Activated CD8-positive, alpha-beta T cell treated with anti-CD3 and anti-CD28 coated beads for 36 hours (primary cell): ENCODE measurements around the gene PTH1R. TPM values are rescaled to one million over a fixed set of nuclear protein-coding genes. Genes with fewer than 3 reads are reported as not detected.

ENCODE experiments used
- ATAC-seq: fragments of 200-7000 bp; cut with Tn5 transposase; one replicate; pipeline ENCODE4 v1.10.0; 2021; ENCODE audit warnings: mild to moderate bottlenecking, moderate library complexity
- CTCF ChIA-PET: fragments of 350-600 bp; sonication (Branson Sonifier 250); formaldehyde crosslinking; loops from one replicate; lab custom pipeline; 2021; ENCODE audit warnings: antibody characterized with exemption; lab: Charles Lee
- POLR2A ChIA-PET: fragments of 350-600 bp; sonication (Branson Sonifier 250); formaldehyde crosslinking; loops from one replicate; lab custom pipeline; 2021; ENCODE audit warnings: antibody characterized with exemption; lab: Charles Lee
- DNase-seq: peaks from one replicate; pipeline ENCODE4 v3.0.0-alpha.2; 2020
- H3K27ac Mint-ChIP-seq: one replicate; pipeline ENCODE4 v1.8.0; 2021; ENCODE audit warnings: mild to moderate bottlenecking, mixed read lengths
- H3K27me3 Mint-ChIP-seq: one replicate; pipeline ENCODE4 v1.8.0; 2021; ENCODE audit warnings: mixed read lengths
- H3K36me3 Mint-ChIP-seq: one replicate; pipeline ENCODE4 v1.8.0; 2021; ENCODE audit warnings: low read depth, mixed read lengths
- H3K4me1 Mint-ChIP-seq: one replicate; pipeline ENCODE4 v1.8.0; 2021; ENCODE audit warnings: low read depth, mixed read lengths
- H3K4me3 Mint-ChIP-seq: one replicate; pipeline ENCODE4 v1.8.0; 2021; ENCODE audit warnings: mild to moderate bottlenecking, moderate library complexity, mixed read lengths
- H3K9me3 Mint-ChIP-seq: one replicate; pipeline ENCODE4 v1.8.0; 2021; ENCODE audit warnings: mixed read lengths
- intact Hi-C: fragments of 100-400 bp; cut with micrococcal nuclease; formaldehyde crosslinking; loops from one replicate; pipeline ENCODE4 v1.10.0; 2022
- total RNA-seq, 2 experiments: library from RNA; stranded (reverse); gene quantifications; one replicate each; pipeline ENCODE4 v1.2.3, GENCODE V29; 2021
- TF ChIP-seq, protein P1 (sequence below): fragments of 200-600 bp; IDR thresholded peaks from one replicate; pipeline ENCODE4 v1.8.0; 2022; ENCODE audit warnings: antibody characterized with exemption, mild to moderate bottlenecking

Gene PTH1R
- total RNA-seq, 2 experiments from 2014 or later: not detected

DNA sequence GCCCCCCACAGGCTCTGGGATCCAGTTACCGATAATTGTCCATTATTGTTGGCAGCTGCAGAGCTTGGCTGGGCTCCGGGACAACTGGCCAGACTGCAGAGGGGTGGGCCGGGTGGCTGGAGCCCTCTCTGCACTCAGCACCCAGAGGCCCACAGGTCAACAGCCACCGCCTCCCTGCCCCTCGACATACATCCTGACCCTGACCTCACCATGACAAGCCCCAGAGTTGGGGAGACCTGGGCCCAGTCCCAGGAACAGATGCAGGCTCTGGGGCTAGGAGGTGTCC is 22.4 kb downstream of the PTH1R start:
- POLR2A ChIA-PET: no interaction called here
- no peak overlapping the region for H3K4me3 Mint-ChIP-seq
- no peaks in the 10 kb centered on the region for H3K9me3 Mint-ChIP-seq
- H3K4me1 Mint-ChIP-seq: no peaks in the 10 kb centered on the region
- TF ChIP-seq, protein P1, sequence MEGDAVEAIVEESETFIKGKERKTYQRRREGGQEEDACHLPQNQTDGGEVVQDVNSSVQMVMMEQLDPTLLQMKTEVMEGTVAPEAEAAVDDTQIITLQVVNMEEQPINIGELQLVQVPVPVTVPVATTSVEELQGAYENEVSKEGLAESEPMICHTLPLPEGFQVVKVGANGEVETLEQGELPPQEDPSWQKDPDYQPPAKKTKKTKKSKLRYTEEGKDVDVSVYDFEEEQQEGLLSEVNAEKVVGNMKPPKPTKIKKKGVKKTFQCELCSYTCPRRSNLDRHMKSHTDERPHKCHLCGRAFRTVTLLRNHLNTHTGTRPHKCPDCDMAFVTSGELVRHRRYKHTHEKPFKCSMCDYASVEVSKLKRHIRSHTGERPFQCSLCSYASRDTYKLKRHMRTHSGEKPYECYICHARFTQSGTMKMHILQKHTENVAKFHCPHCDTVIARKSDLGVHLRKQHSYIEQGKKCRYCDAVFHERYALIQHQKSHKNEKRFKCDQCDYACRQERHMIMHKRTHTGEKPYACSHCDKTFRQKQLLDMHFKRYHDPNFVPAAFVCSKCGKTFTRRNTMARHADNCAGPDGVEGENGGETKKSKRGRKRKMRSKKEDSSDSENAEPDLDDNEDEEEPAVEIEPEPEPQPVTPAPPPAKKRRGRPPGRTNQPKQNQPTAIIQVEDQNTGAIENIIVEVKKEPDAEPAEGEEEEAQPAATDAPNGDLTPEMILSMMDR: no peak
- intact Hi-C loops: no loop called here
- CTCF ChIA-PET: interaction anchor here (1.0 to 2.8 kb wide), 2 partner anchors 9 kb away, joined by 3 to 11 read pairs; no protein-coding TSS in a partner anchor
- no peak for ATAC-seq
- no peak overlapping the region for H3K27ac Mint-ChIP-seq
- H3K36me3 Mint-ChIP-seq: no peaks in the 10 kb centered on the region
- DNase-seq: no peak
- H3K27me3 Mint-ChIP-seq: peaks cover 14% of the 10 kb centered on the region

DNA sequence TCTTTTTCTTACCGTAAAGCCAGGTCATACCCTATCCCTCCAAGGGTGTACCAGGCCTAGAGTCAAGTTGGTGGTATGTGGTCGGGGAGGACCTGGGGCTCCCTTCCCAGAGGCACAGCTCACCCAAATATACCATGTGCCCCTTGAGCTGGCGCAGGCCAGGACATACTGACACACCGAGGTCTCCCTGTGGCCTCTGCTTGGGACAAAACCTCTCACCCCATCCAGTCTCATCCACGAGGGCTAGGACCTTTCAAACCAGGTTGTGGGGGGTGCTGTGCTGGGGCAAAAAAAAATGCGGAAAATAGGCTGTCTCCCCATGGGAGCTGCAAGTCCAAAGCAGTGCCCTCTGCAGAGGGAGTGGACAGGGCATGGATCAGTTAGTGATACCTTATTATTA is 22.8 kb downstream of the PTH1R start:
- no peak for ATAC-seq
- H3K27ac Mint-ChIP-seq: no peak overlapping the region
- no peaks in the 10 kb centered on the region for H3K4me1 Mint-ChIP-seq
- ChIA-PET CTCF (interaction anchor here (1.0 to 2.8 kb wide), 2 partner anchors 9 to 10 kb away, joined by 3 to 11 read pairs; no protein-coding TSS in a partner anchor), POLR2A (interaction anchor here (0.7 kb wide), 1 partner anchor 87 kb away, joined by 3 read pairs; no protein-coding TSS in a partner anchor)
- TF ChIP-seq, protein P1: no peak
- H3K4me3 Mint-ChIP-seq: no peak overlapping the region
- H3K36me3 Mint-ChIP-seq: no peaks in the 10 kb centered on the region
- intact Hi-C loops: no loop called here
- no peaks in the 10 kb centered on the region for H3K9me3 Mint-ChIP-seq
- DNase-seq: no peak
- peaks cover 14% of the 10 kb centered on the region for H3K27me3 Mint-ChIP-seq

DNA sequence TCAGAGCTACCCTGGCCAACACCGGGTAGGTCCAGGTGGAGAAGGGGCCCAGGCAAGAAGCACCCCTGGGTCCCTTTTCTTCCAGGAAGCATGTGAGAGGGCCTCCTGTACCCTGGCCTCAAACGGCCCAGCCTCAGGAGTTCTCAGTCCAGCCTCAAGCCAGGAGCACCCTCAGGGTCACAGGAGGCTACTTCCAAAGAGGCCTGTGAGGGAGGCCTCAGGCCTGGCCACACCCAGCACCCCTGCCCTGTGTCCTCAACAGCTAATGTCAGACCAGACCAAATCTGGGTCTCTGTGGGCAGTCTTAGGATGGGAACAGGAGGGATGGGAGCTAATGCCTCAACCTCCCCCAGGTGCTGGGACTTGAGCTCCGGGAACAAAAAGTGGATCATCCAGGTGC is 23.5 kb downstream of the PTH1R start:
- no peaks in the 10 kb centered on the region for H3K9me3 Mint-ChIP-seq
- no peak overlapping the region for H3K27ac Mint-ChIP-seq
- H3K27me3 Mint-ChIP-seq: peaks cover 12% of the 10 kb centered on the region
- DNase-seq: no peak
- POLR2A ChIA-PET: interaction anchor here (0.5 to 0.7 kb wide), 2 partner anchors 45 to 86 kb away, joined by 3 read pairs; no protein-coding TSS in a partner anchor
- H3K4me1 Mint-ChIP-seq: no peaks in the 10 kb centered on the region
- H3K4me3 Mint-ChIP-seq: no peak overlapping the region
- no peaks in the 10 kb centered on the region for H3K36me3 Mint-ChIP-seq
- intact Hi-C loops: no loop called here
- CTCF ChIA-PET: interaction anchor here (2.8 kb wide), 1 partner anchor 8 kb away, joined by 11 read pairs; no protein-coding TSS in a partner anchor
- ATAC-seq: no peak
- TF ChIP-seq, protein P1: no peak

DNA sequence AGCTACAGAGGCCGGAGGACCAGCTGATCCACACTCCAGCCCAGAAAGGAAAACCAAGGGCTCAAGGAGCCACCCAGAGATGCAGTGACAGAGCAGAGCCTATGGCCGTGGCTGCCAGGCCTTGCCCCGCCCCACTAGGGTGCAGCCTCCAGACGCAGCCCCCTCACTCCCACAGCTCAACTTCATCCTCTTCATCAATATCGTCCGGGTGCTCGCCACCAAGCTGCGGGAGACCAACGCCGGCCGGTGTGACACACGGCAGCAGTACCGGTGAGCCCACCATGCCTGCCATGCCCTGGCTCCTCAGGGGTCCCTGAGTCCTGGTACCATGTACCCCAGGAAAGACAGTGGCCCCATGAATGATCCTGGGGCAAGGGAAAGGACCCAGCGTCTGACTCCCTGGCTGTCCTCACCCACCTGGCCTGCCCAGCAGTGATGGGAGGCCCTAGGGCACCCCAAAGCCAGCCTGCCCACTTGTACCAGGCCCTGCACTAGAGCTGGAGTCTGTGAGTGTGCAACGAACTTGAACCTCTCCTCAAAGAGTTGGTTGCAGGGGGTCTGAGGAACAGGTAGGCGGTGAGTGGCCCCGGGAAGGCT is 24.2 kb downstream of the PTH1R start:
- ChIA-PET CTCF (no interaction called here), POLR2A (interaction anchor here (0.5 kb wide), 1 partner anchor 46 kb away, joined by 3 read pairs; no protein-coding TSS in a partner anchor)
- intact Hi-C loops: no loop called here
- Mint-ChIP-seq H3K27ac (no peak overlapping the region), H3K4me3 (no peak overlapping the region), H3K4me1 (no peaks in the 10 kb centered on the region), H3K27me3 (peaks cover 11% of the 10 kb centered on the region), H3K36me3 (no peaks in the 10 kb centered on the region), H3K9me3 (no peaks in the 10 kb centered on the region)
- ATAC-seq (no peak), DNase-seq (no peak)
- TF ChIP-seq, protein P1: no peak

DNA sequence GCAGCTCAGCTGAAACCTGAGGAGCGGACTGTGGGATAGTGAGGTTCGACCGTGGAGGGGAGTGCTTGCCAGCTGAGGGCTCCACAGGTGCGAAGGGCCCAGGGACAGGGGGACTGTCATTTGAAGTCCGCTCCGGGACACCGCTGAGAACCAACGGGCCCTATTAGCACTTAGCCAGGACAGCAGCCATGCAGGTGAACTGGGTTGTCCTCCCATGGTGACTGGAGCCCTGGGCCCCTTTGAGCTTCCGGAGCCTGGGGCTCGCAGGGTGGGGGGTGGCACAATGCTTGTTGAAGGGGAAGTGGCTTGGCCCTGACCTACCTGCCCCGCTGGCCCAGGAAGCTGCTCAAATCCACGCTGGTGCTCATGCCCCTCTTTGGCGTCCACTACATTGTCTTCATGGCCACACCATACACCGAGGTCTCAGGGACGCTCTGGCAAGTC is 24.7 kb downstream of the PTH1R start:
- no peak for DNase-seq
- CTCF ChIA-PET: no interaction called here
- no peak for ATAC-seq
- TF ChIP-seq, protein P1: no peak
- H3K36me3 Mint-ChIP-seq: no peaks in the 10 kb centered on the region
- no peak overlapping the region for H3K27ac Mint-ChIP-seq
- no peak overlapping the region for H3K4me3 Mint-ChIP-seq
- no peaks in the 10 kb centered on the region for H3K9me3 Mint-ChIP-seq
- intact Hi-C loops: no loop called here
- H3K4me1 Mint-ChIP-seq: no peaks in the 10 kb centered on the region
- peaks cover 11% of the 10 kb centered on the region for H3K27me3 Mint-ChIP-seq
- POLR2A ChIA-PET: interaction anchor here (0.7 kb wide), 1 partner anchor 19 kb away, joined by 3 read pairs; no protein-coding TSS in a partner anchor
